GM18505 (cell line): Measurements from ENCODE around the gene KLHL40.

Experiments used
- ATAC-seq: cut with Tn5 transposase; IDR thresholded peaks from one replicate; pipeline ENCODE4 v1.9.1; 2021; ENCODE audit not compliant: unreplicated experiment
- POLR2A ChIP-seq: IDR thresholded peaks from 4 replicates; pipeline ENCODE4 v1.6.1; 2011; ENCODE audit warnings: borderline replicate concordance; ENCODE audit not compliant: insufficient read depth, insufficient read length; ENCODE audit errors: extremely low read depth

KLHL40 gene

GRCh38 chr3:42694366-42694765 lies 9.0 kb downstream of the KLHL40 start:
- no peak for ATAC-seq
- TF ChIP-seq POLR2A: no peak

- no peak for TF ChIP-seq POLR2A
- no peak for ATAC-seq
These were observed 11.3 kb downstream of the KLHL40 start for GRCh38 chr3:42696356-42697288.

DNA sequence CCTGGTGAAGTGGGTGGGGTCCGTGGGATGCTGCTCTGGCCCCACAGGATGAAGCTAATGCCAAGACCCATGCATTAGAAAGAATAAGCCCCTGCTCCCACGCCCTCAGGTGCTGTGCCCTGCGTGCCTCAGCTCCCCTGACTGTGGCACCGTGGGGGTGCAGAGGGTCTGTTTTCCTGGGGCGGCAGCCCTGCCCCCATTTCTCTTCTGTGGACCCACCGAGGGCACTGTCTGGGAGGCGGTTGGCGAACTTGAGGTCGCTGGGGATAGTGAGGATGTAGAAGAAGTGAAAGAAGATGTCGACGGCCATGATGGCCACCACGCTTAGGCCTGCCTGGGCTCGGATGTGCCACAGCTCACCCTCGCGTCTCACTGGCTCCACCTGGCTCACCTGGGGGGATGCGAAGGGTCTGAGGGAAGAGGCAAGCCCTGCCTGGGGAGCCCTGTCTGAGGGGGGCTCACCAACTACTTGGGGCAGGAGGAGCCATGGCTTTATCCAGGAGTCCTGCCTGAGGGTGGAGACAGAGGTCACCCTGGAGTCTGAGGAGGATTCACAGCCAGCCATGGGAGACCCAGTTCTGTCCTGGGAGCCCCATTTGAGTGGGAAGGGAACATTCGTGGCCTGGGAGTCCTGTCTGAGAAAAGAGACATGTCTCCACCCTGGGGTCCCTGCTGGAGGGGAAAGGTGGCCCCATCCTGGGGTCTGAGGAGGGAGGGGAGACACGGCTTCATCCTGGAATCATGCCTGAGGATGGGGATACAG lies 12.1 kb downstream of the KLHL40 start:
- no peak for ATAC-seq

GRCh38 chr3:42698216-42698910 lies 13.0 kb downstream of the KLHL40 start:
- no peak for TF ChIP-seq POLR2A
- ATAC-seq: no peak

More for the DNA sequence above, 12.1 kb downstream of the KLHL40 start:
- no peak for TF ChIP-seq POLR2A

GRCh38 chr3:42698911-42699230 lies 13.5 kb downstream of the KLHL40 start:
- no peak for ATAC-seq

GRCh38 chr3:42699511-42699971 lies 14.2 kb downstream of the KLHL40 start:
- no peak for ATAC-seq

More at GRCh38 chr3:42698911-42699230, 13.5 kb downstream of the KLHL40 start:
- no peak for TF ChIP-seq POLR2A

GRCh38 chr3:42700366-42701288 lies 15.3 kb downstream of the KLHL40 start:
- TF ChIP-seq POLR2A: no peak
- ATAC-seq: no peak

More at GRCh38 chr3:42699511-42699971, 14.2 kb downstream of the KLHL40 start:
- no peak for TF ChIP-seq POLR2A

GRCh38 chr3:42701371-42702065 lies 16.2 kb downstream of the KLHL40 start:
- no peak for TF ChIP-seq POLR2A
- no peak for ATAC-seq

DNA sequence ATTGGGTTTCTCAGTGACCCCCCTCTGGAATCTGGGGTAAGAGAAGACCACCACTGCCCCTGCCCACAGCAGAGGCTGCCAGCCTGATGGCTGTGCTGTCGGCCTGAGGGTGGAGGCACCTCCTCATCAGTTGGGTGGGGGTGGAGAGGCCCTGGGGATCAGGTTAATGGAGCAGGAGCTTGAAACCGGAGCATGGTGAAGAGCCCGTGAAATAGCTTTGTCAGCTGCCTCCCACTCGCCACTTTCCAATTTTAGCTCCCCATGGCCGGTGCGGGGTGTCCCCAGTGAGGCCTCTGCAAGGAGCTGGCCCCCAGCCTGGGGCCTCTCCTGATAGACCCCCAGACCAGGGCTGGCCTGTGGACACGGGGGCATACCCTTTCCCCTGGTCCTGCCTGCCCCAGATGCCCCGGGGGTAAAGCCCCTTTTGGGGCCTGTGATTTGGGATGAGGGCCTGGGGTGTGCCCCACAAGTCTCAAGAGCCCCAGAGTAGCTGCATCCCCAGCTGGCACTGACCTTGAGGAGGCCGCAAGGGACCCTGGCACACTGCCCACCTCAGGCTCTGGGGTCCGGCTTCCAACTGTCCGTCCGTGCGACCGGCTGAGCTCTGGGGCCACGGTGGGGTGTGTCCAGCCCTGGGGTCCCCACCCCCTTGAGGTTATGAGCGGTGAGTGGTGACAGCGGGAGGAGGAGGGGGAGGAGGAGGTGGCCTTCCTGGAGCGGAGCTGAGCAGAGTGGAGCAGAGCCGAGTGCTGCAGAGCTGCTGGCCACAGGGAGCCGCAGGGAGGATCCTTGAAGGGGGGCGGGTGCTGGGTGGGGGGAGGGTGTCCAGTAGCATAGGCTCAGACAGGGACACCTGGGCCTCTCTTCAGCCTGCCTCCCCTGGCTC lies 17.0 kb downstream of the KLHL40 start, which contains the start of gene HHATL:
TSS of gene HHATL (minus strand) at position 733 of the 886 bp plus-strand sequence. CDS start 1,972 bp downstream, outside the sequence.
- TF ChIP-seq POLR2A: no peak
- ATAC-seq: no peak

- no peak for TF ChIP-seq POLR2A
- no peak for ATAC-seq
These were observed 17.8 kb downstream of the KLHL40 start for GRCh38 chr3:42702982-42703694.
